GM21515 (cell line): ENCODE measurements around the gene COMMD1.

Experiments used
- ATAC-seq: cut with Tn5 transposase; IDR thresholded peaks from one replicate; pipeline ENCODE4 v1.9.1; 2021; ENCODE audit not compliant: unreplicated experiment

COMMD1 gene

DNA sequence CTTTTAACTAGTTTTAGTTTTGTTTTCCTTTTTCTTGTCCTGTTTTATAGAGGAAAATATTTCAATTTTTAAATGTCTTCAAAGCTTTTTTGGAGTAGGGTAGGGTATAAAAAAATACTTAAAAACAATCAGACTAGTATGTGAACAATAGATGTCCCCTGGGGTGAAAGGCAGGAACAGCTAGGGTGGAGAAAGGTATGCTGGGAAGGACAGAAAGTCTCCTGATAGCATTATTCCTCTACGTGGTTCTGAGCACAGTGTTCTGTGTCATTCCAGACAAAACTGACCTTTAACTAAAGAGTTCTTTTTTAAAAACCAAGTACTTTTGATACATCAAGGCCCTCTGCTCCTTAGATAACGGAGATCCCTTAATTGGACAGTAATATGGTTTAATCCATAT, 258.4 kb downstream of the COMMD1 start:
- ATAC-seq = no peak

- ATAC-seq = no peak
These were observed 270.3 kb downstream of the COMMD1 start for GRCh38 chr2:62175728-62176127.

GRCh38 chr2:62176801-62177200, 271.3 kb downstream of the COMMD1 start:
- no peak for ATAC-seq

DNA sequence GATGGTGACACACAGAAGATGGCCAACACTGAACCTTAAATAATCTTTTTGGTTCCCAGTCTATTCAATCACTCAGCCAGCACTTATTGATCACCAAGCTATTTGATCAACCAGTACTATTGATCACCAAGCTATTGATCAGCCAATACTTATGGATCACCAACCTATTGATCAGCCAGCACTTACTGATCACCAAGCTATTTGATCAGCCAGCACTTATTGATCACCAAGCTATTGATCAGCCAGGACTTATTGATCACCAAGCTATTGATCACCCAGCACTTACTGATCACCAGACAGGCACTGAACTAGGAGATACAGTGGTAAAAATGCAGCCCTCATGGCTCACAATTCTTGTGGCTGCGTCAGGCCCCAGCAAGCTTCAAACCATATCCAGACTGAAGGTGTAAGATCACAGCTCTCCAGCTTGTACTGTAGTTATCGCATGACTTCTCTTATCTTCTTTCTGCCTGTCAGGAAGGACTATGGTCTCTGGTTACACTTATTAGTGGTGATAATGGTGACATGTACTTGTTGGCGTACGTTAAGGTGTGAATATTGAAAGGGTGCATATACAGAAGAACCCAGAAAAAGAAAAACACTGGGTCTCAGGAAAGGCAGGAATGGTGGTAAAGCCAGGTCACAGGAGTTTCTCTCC, 272.0 kb downstream of the COMMD1 start:
- no peak for ATAC-seq

DNA sequence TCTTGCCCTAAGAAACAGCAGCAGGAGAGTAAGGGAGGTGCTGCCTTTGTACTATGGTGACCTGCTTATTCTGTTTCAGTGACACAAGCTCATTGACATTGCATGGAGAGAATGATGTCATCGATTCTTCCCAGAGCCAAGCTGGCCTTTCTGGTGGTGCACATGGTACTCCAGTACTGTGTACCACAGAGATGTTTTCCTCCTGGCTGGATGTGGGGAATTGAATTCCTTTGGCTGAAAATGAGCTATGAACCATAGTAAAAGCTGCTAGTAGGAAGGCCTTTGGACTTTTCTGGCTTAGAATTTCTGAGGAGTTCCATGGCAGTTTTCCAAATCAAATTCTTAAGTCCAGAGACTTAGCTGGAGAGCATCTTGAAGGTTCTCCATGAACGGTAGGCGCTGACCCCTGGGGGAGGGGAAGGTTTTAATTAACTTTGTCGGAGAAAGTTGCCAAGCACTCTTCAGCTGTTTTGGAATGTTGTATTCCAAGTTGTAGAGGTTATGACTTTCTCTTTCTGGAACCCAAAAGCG, 273.3 kb downstream of the COMMD1 start:
- no peak for ATAC-seq

DNA sequence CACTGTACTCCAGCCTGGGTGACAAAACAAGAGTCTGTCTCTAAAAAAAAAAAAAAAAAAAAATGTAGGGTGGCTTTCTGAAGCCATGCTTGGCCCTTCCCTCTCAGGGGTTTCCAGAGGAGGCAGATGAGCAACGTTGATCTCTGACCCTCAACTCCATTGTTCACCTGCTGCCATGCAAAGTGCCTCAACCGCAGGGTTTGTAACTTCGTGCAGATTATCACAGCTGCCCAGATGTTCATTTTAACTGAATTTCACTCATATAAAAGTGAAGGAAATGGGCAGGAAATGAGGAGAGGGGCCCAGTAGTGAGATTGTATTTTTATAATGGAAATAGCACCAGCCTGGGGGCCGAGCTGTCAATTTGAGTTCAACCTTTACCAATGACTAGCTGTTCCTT, 275.5 kb downstream of the COMMD1 start:
- no peak for ATAC-seq

GRCh38 chr2:62181843-62182242, 276.4 kb downstream of the COMMD1 start:
- no peak for ATAC-seq

DNA sequence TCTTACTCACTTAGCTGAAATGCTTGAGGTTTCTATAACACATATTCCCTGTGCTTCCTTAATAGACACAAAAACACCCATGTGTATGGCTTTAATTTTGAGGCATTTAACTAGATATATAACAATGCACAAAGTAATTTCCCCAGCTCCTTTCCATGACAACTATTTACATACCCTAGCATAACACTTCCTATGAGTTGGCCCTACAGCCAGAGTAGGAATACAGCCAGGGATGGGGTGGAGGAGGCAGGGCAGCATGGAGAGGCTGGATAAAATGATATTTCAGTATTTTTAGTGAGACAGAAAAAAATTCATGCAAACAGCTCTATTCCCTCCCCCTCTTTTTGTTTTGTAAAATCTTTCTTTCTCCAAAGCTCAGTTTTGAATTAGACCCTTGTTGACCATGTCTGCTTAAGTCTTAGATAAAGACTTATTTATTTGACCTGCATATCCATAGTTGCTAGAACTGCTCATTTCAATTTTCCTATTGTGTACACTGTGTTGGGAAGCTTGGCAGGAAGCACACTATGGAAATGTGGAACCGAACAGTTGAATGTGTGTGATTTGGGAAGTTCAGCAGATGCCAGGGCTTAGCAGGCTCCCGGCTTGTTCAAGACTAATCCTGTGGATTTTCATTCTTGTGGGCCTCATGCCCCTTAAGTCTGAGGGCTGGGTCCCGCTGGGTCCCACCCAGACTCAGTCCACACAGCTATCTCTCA, 279.2 kb downstream of the COMMD1 start:
- ATAC-seq = no peak
